GF-D8 (cell line): ENCODE measurements around the gene NTN5.
"Not testable (repeated sequence)": the region's sequence is repeated elsewhere in the genome, so short reads cannot be mapped to it uniquely, and the experiment has no call there.

Experiments
- DNase-seq: peaks from one replicate; lab custom pipeline; 2025; lab: John Stamatoyannopoulos, UW

Gene NTN5

GRCh38 chr19:48696353-48697010 is 23.7 kb upstream of the NTN5 start:
- DNase-seq = no peak

GRCh38 chr19:48695743-48696352 is 23.0 kb upstream of the NTN5 start, which contains the start of gene FUT2:
Gene FUT2 (plus strand): TSS chr19:48695971. CDS start chr19:48702957, 6,986 bp downstream.
- no peak for DNase-seq

- DNase-seq = not testable (repeated sequence)
These were observed 20.8 kb upstream of the NTN5 start for GRCh38 chr19:48693629-48694028.

- DNase-seq = no peak
These were observed 16.6 kb upstream of the NTN5 start for GRCh38 chr19:48689449-48689848.

- DNase-seq = no peak
These were observed 15.0 kb upstream of the NTN5 start for GRCh38 chr19:48687776-48688175.

GRCh38 chr19:48686637-48687036 is 13.8 kb upstream of the NTN5 start:
- DNase-seq = not testable (repeated sequence)

GRCh38 chr19:48686088-48686487 is 13.3 kb upstream of the NTN5 start:
- no peak for DNase-seq

- DNase-seq = no peak
These were observed 12.8 kb upstream of the NTN5 start for GRCh38 chr19:48685583-48685982.

GRCh38 chr19:48683349-48683748 is 10.5 kb upstream of the NTN5 start:
- DNase-seq = no peak

- peak; percentile 2 for DNase-seq
These were observed 8.3 kb upstream of the NTN5 start for GRCh38 chr19:48681127-48681470.

- no peak for DNase-seq
These were observed 7.8 kb upstream of the NTN5 start for GRCh38 chr19:48680436-48681126.

- DNase-seq = not testable (repeated sequence)
These were observed 7.2 kb upstream of the NTN5 start for GRCh38 chr19:48680006-48680405.

- no peak for DNase-seq
These were observed 5.4 kb upstream of the NTN5 start for GRCh38 chr19:48678201-48678600.

- DNase-seq = no peak
These were observed 4.1 kb upstream of the NTN5 start for GRCh38 chr19:48676887-48677286.

GRCh38 chr19:48676487-48676886 is 3.7 kb upstream of the NTN5 start:
- DNase-seq = no peak

GRCh38 chr19:48674921-48675824 is 2.4 kb upstream of the NTN5 start:
- DNase-seq = peak; percentile 2

GRCh38 chr19:48674216-48674809 is 1.5 kb upstream of the NTN5 start:
- no peak for DNase-seq

- no peak for DNase-seq
These were observed 751 bp upstream of the NTN5 start for GRCh38 chr19:48673436-48674100.

- DNase-seq = no peak
These were observed 1.3 kb downstream of the NTN5 start for GRCh38 chr19:48671446-48671995.

- DNase-seq = no peak
These were observed 1.9 kb downstream of the NTN5 start for GRCh38 chr19:48670699-48671445.
